IMR-90 (cell line): Measurements from ENCODE around the gene ARNT2. TPM values are rescaled to one million over a fixed set of nuclear protein-coding genes. Genes with fewer than 3 reads are reported as not detected.
A peak's percentile ranks its signal among the peaks of the same experiment; 100 is the strongest.

ENCODE experiments used
- ATAC-seq: fragments of 200-7000 bp; cut with Tn5 transposase; 2 replicates; pipeline ENCODE4 v1.9.1; 2020; ENCODE audit warnings: low read depth, mild to moderate bottlenecking, moderate library complexity
- BruUV-seq: library from RNA; stranded (reverse); fragments of 400-500 nt; replicated peaks from 2 replicates; lab custom pipeline; 2021; lab: Mats Ljungman, UMichigan
- CTCF ChIA-PET: fragments of 300-600 bp; formaldehyde crosslinking; extraction: SDS; loops from one replicate; lab custom pipeline; 2021; ENCODE audit warnings: antibody characterized with exemption; lab: Yijun Ruan, JAX
- POLR2A ChIA-PET: fragments of 300-600 bp; sonication (Branson Sonifier 250); formaldehyde crosslinking; loops from one replicate; lab custom pipeline; 2022; ENCODE audit warnings: antibody characterized with exemption; ENCODE audit not compliant: unreplicated experiment; lab: Charles Lee
- DNase-seq: peaks from one replicate; pipeline ENCODE4 v3.0.0; 2013
- H2AFZ ChIP-seq: replicated peaks from 2 replicates; pipeline ENCODE3; 2013; ENCODE audit warnings: low read length, mild to moderate bottlenecking; ENCODE audit not compliant: poor library complexity
- H2AK5ac ChIP-seq: 2 replicates; pipeline ENCODE4 v1.6.1; 2013; ENCODE audit warnings: low read depth, low read length, inconsistent platforms
- H2AK9ac ChIP-seq: replicated peaks from 2 replicates; pipeline ENCODE3; 2013; ENCODE audit warnings: mild to moderate bottlenecking, low read depth, low read length, moderate library complexity; ENCODE audit not compliant: poor library complexity
- H2BK120ac ChIP-seq: 2 replicates; pipeline ENCODE4 v1.6.1; 2013; ENCODE audit warnings: low read depth, low read length, inconsistent platforms
- H2BK15ac ChIP-seq: 3 replicates; pipeline ENCODE4 v1.6.1; 2013; ENCODE audit warnings: low read depth, low read length, inconsistent platforms
- H2BK20ac ChIP-seq: 2 replicates; pipeline ENCODE4 v1.6.1; 2013; ENCODE audit warnings: low read depth, mild to moderate bottlenecking, inconsistent platforms, low read length, moderate library complexity
- H2BK5ac ChIP-seq: 2 replicates; pipeline ENCODE4 v1.6.1; 2013; ENCODE audit warnings: mild to moderate bottlenecking, low read depth, low read length, inconsistent platforms; ENCODE audit not compliant: poor library complexity, severe bottlenecking
- H3K14ac ChIP-seq: replicated peaks from 2 replicates; pipeline ENCODE4 v1.6.1; 2013; ENCODE audit warnings: low read depth, low read length, inconsistent platforms
- H3K18ac ChIP-seq: 2 replicates; pipeline ENCODE4 v1.6.1; 2013; ENCODE audit warnings: low read depth, low read length, control low read depth
- H3K23ac ChIP-seq: 2 replicates; pipeline ENCODE4 v1.6.1; 2013; ENCODE audit warnings: low read depth, low read length, inconsistent platforms
- H3K27ac ChIP-seq: 2 replicates; pipeline ENCODE4 v1.5.1; 2013; ENCODE audit warnings: mild to moderate bottlenecking, control low read depth, low read length; ENCODE audit not compliant: insufficient read depth
- H3K27me3 ChIP-seq: 2 replicates; pipeline ENCODE4 v1.6.1; 2013; ENCODE audit warnings: low read length; ENCODE audit not compliant: control insufficient read depth, insufficient read depth
- H3K36me3 ChIP-seq: 2 replicates; pipeline ENCODE4 v1.6.1; 2013; ENCODE audit warnings: low read length, mixed read lengths; ENCODE audit not compliant: control insufficient read depth, insufficient read depth
- H3K4ac ChIP-seq: 2 replicates; pipeline ENCODE4 v1.6.1; 2013; ENCODE audit warnings: low read depth, low read length, inconsistent platforms
- H3K4me1 ChIP-seq: 2 replicates; pipeline ENCODE4 v1.6.1; 2013; ENCODE audit warnings: low read length, mixed read lengths; ENCODE audit not compliant: control insufficient read depth, insufficient read depth
- H3K4me2 ChIP-seq: 2 replicates; pipeline ENCODE4 v1.6.1; 2013; ENCODE audit warnings: low read depth, mild to moderate bottlenecking, control low read depth, low read length, moderate library complexity
- H3K4me3 ChIP-seq: 2 replicates; pipeline ENCODE4 v1.5.1; 2013; ENCODE audit warnings: low read depth, mild to moderate bottlenecking, control low read depth, low read length, moderate library complexity; ENCODE audit not compliant: insufficient read depth
- H3K56ac ChIP-seq: 2 replicates; pipeline ENCODE4 v1.6.1; 2013; ENCODE audit warnings: low read length, inconsistent platforms; ENCODE audit not compliant: insufficient read depth; ENCODE audit errors: extremely low read depth
- H3K79me1 ChIP-seq, 2 experiments: 2 replicates each; pipeline ENCODE4 v1.6.1; 2013; ENCODE audit warnings: low read length in 2 of 2, inconsistent platforms in 1 of 2, low read depth in 1 of 2
- H3K9ac ChIP-seq: 2 replicates; pipeline ENCODE4 v1.6.1; 2013; ENCODE audit warnings: low read depth, low read length, control low read depth
- H3K9me1 ChIP-seq: 2 replicates; pipeline ENCODE4 v1.6.1; 2013; ENCODE audit warnings: low read length, inconsistent platforms; ENCODE audit not compliant: insufficient read depth
- H3K9me3 ChIP-seq: 2 replicates; pipeline ENCODE4 v1.6.1; 2013; ENCODE audit warnings: low read length; ENCODE audit not compliant: control insufficient read depth, insufficient read depth
- H4K20me1 ChIP-seq: 2 replicates; pipeline ENCODE4 v1.6.1; 2013; ENCODE audit warnings: low read length, inconsistent platforms; ENCODE audit not compliant: insufficient read depth
- H4K5ac ChIP-seq: 2 replicates; pipeline ENCODE4 v1.6.1; 2013; ENCODE audit warnings: mild to moderate bottlenecking, low read depth, low read length, control low read depth
- H4K8ac ChIP-seq, 2 experiments: 2 replicates each; pipeline ENCODE4 v1.6.1; 2013; ENCODE audit warnings: low read depth in 2 of 2, low read length in 2 of 2, control low read depth in 1 of 2, inconsistent platforms in 1 of 2
- H4K91ac ChIP-seq: 2 replicates; pipeline ENCODE4 v1.6.1; 2013; ENCODE audit warnings: low read depth, low read length, inconsistent platforms; ENCODE audit not compliant: insufficient read depth
- CEBPB ChIP-seq: IDR thresholded peaks from 2 replicates; pipeline ENCODE4 v1.6.1; 2012; ENCODE audit warnings: low read depth, low read length, improper control_type of control experiment
- CHD1 ChIP-seq: IDR thresholded peaks from 2 replicates; pipeline ENCODE4 v1.6.1; 2012; ENCODE audit warnings: low read depth, low read length, improper control_type of control experiment
- FOS ChIP-seq: fragments of 150-350 bp; IDR thresholded peaks from 2 replicates; pipeline ENCODE4 v1.6.1; 2016; ENCODE audit warnings: low read depth, low read length
- MAZ ChIP-seq: IDR thresholded peaks from 2 replicates; pipeline ENCODE4 v1.6.1; 2012; ENCODE audit warnings: low read depth, mild to moderate bottlenecking, low read length, improper control_type of control experiment, moderate library complexity, borderline replicate concordance
- MXI1 ChIP-seq: IDR thresholded peaks from 2 replicates; pipeline ENCODE4 v1.6.1; 2012; ENCODE audit warnings: low read depth, mild to moderate bottlenecking, low read length, moderate library complexity, borderline replicate concordance
- POLR2A ChIP-seq: IDR thresholded peaks from 2 replicates; pipeline ENCODE4 v1.6.1; 2012; ENCODE audit warnings: mild to moderate bottlenecking, low read depth, low read length
- RAD21 ChIP-seq: IDR thresholded peaks from 2 replicates; pipeline ENCODE4 v1.6.1; 2012; ENCODE audit warnings: low read length, improper control_type of control experiment
- USF2 ChIP-seq: fragments of 150-350 bp; IDR thresholded peaks from 2 replicates; pipeline ENCODE4 v1.6.1; 2017; ENCODE audit warnings: mild to moderate bottlenecking, antibody characterized with exemption, low read length, low read depth
- WGBS, 2 experiments: methylation state at CpG; one replicate each; pipeline versions ENCODE4 v1.1.5 to v1.1.7; 2013; ENCODE audit warnings: missing lambda C conversion rate in 2 of 2; ENCODE audit not compliant: insufficient read length in 1 of 2; ENCODE audit errors: extremely low coverage in 2 of 2; 5-methylcytosine and 5-hydroxymethylcytosine counted together
- dilution Hi-C: fragments of 300-500 bp; cut with HindIII; formaldehyde crosslinking; loops from one replicate; pipeline ENCODE4 v1.14.3; 2018; ENCODE audit warnings: low sequenced_read_pairs; ENCODE audit not compliant: unreplicated experiment
- in situ Hi-C: fragments of 300-500 bp; cut with MboI; formaldehyde crosslinking; loops from 3 replicates; pipeline ENCODE4 v1.14.3; 2019; ENCODE audit warnings: low sequenced_read_pairs, inconsistent platforms, mixed read lengths
- intact Hi-C: fragments of 100-400 bp; cut with micrococcal nuclease; formaldehyde crosslinking; loops from 2 replicates; pipeline ENCODE4 v1.10.0; 2022
- polyA plus RNA-seq, 3 experiments: library from polyadenylated mRNA; depleted of rRNA; stranded (reverse); fragments of >200 nt; gene quantifications; 2 replicates each; pipeline ENCODE4 v1.2.3, GENCODE V29; 2012; ENCODE audit warnings: low replicate concordance in 1 of 3
- total RNA-seq: library from RNA; depleted of rRNA; stranded (reverse); fragments of >200 nt; gene quantifications from 2 replicates; pipeline ENCODE4 v1.2.3, GENCODE V29; 2012
- TF ChIP-seq, protein P1 (sequence below): conservative IDR thresholded peaks from 2 replicates; pipeline ENCODE4 v1.5.1; 2012; ENCODE audit warnings: mild to moderate bottlenecking, low read depth, low read length, improper control_type of control experiment

The ARNT2 gene
- total and polyA plus RNA-seq, 2 of the 4 experiments (the other 2 are of a cell fraction), result 18.2 to 19.0 TPM

DNA sequence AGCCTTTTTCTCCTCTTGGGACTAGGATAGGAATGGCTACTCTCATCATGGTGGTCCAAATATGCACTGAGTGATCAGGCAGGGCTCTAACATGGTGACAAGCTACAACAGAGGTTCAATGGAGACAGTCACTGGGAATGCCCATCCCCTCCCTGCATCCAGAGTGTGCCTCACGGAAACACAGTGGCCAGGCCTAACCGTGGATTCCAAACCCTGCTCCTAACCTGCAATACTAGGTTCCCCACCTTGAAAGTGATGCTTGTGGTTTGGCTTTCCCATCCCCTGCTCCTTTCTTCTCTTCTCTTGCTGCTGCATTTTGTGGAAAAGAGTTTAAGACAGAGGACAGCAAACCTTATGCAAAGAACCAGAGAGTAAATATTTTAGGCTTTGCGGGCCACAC is 216.0 kb downstream of the ARNT2 start:
- no peak overlapping the region for H3K56ac ChIP-seq
- no peak overlapping the region for H3K4me3 ChIP-seq
- H2BK15ac ChIP-seq, result peak overlapping the region; percentile 77; the same call in 2 of the 3 replicates
- BruUV-seq, result no TSS peak
- H3K14ac ChIP-seq, result peak overlapping the region; percentile 46
- no peak overlapping the region for H3K9ac ChIP-seq
- no peak for TF ChIP-seq CEBPB
- no peak for TF ChIP-seq USF2
- no peak for TF ChIP-seq RAD21
- no peak for TF ChIP-seq MAZ
- TF ChIP-seq, protein P1, sequence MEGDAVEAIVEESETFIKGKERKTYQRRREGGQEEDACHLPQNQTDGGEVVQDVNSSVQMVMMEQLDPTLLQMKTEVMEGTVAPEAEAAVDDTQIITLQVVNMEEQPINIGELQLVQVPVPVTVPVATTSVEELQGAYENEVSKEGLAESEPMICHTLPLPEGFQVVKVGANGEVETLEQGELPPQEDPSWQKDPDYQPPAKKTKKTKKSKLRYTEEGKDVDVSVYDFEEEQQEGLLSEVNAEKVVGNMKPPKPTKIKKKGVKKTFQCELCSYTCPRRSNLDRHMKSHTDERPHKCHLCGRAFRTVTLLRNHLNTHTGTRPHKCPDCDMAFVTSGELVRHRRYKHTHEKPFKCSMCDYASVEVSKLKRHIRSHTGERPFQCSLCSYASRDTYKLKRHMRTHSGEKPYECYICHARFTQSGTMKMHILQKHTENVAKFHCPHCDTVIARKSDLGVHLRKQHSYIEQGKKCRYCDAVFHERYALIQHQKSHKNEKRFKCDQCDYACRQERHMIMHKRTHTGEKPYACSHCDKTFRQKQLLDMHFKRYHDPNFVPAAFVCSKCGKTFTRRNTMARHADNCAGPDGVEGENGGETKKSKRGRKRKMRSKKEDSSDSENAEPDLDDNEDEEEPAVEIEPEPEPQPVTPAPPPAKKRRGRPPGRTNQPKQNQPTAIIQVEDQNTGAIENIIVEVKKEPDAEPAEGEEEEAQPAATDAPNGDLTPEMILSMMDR, result no peak
- no peak for TF ChIP-seq CHD1
- TF ChIP-seq FOS, result no peak
- TF ChIP-seq POLR2A, result no peak
- TF ChIP-seq MXI1, result no peak
- ChIA-PET CTCF (interaction anchor here (0.6 to 2.2 kb wide), 5 partner anchors 38 to 54 kb away, joined by 3 to 11 read pairs (median 3); no protein-coding TSS in a partner anchor), POLR2A (interaction anchor here (1.0 kb wide), 1 partner anchor 159 kb away, joined by 5 read pairs; the partner anchor contains the start of gene CEMIP)
- no peak overlapping the region for H3K4me2 ChIP-seq
- peak overlapping the region; percentile 64; the same call in 1 of the 2 replicates for H3K23ac ChIP-seq
- 0 out of 2 replicates have a peak, but pooled peaks cover 4% of the 10 kb centered on the region for H3K9me3 ChIP-seq
- H2AFZ ChIP-seq, result peak overlapping the region; percentile 4
- ATAC-seq, result no peak
- H4K91ac ChIP-seq, result peak overlapping the region; percentile 41; the same call in 1 of the 2 replicates
- peak overlapping the region; percentile 54; the same call in 1 of the 2 replicates for H2BK20ac ChIP-seq
- H3K27ac ChIP-seq, result no peak overlapping the region
- H3K79me1 ChIP-seq, result no peaks in the 10 kb centered on the region; a peak in 1 of 4 replicates
- H2AK5ac ChIP-seq, result peak overlapping the region; percentile 83; the same call in 1 of the 2 replicates
- in situ Hi-C loops (no loop called here), dilution Hi-C loops (no loop called here), intact Hi-C loops (no loop called here)
- H2BK120ac ChIP-seq, result 0 out of 2 replicates have a peak overlapping the region, but pooled peaks have one; percentile 21
- peak overlapping the region in 1 of 2 experiments; percentile 47; a peak in 1 of 4 replicates for H4K8ac ChIP-seq
- peak overlapping the region; percentile 80 for H2BK5ac ChIP-seq
- H3K36me3 ChIP-seq, result no peaks in the 10 kb centered on the region
- no peak for DNase-seq
- 100% methylated on average over 1 of the region's 3 CpGs; no CpG with 5 or more reads in 1 of the 2 experiments for WGBS, 2 experiments
- peaks cover 17% of the 10 kb centered on the region for H3K9me1 ChIP-seq
- peak overlapping the region; percentile 49; the same call in 1 of the 2 replicates for H4K5ac ChIP-seq
- peaks cover 31% of the 10 kb centered on the region for H3K4me1 ChIP-seq
- no peak overlapping the region for H2AK9ac ChIP-seq
- H3K4ac ChIP-seq, result peak overlapping the region; percentile 29; the same call in 1 of the 2 replicates
- H3K27me3 ChIP-seq, result no peaks in the 10 kb centered on the region
- no peaks in the 10 kb centered on the region for H4K20me1 ChIP-seq
- H3K18ac ChIP-seq, result peak overlapping the region; percentile 76
